Glutamatergic neuron (in vitro differentiated cells): ENCODE data around the gene RPS21. TPM values are rescaled to one million over a fixed set of nuclear protein-coding genes. Genes with fewer than 3 reads are reported as not detected.

Experiments used
- DNase-seq: peaks from one replicate; pipeline ENCODE4 v3.0.0; 2022
- H3K27ac Mint-ChIP-seq: one replicate; pipeline ENCODE4 v1.8.0; 2020; ENCODE audit warnings: mild to moderate bottlenecking, mixed read lengths, inconsistent platforms; ENCODE audit not compliant: unreplicated experiment
- H3K27me3 Mint-ChIP-seq: one replicate; pipeline ENCODE4 v1.8.0; 2020; ENCODE audit warnings: mild to moderate bottlenecking, moderate library complexity, mixed read lengths, inconsistent platforms; ENCODE audit not compliant: unreplicated experiment
- H3K36me3 Mint-ChIP-seq: one replicate; pipeline ENCODE4 v1.8.0; 2020; ENCODE audit warnings: mild to moderate bottlenecking, mixed read lengths, inconsistent platforms; ENCODE audit not compliant: unreplicated experiment
- H3K4me1 Mint-ChIP-seq: one replicate; pipeline ENCODE4 v1.8.0; 2020; ENCODE audit warnings: mild to moderate bottlenecking, low read depth, mixed read lengths, inconsistent platforms; ENCODE audit not compliant: unreplicated experiment
- H3K4me3 Mint-ChIP-seq: one replicate; pipeline ENCODE4 v1.8.0; 2020; ENCODE audit warnings: mild to moderate bottlenecking, mixed read lengths, inconsistent platforms; ENCODE audit not compliant: unreplicated experiment
- H3K9me3 Mint-ChIP-seq: one replicate; pipeline ENCODE4 v1.8.0; 2020; ENCODE audit warnings: mild to moderate bottlenecking, moderate library complexity, mixed read lengths, inconsistent platforms; ENCODE audit not compliant: unreplicated experiment
- CTCF ChIP-seq: fragments of 200-600 bp; sonication (generic); IDR thresholded peaks from one replicate; pipeline ENCODE4 v1.5.0; 2021; ENCODE audit not compliant: partially characterized antibody, unreplicated experiment
- total RNA-seq: library from RNA; stranded (reverse); fragmentation: NEBNext Ultra II Directional; extraction: Animal tissue kit (Norgen Biotek cat#: 25700); gene quantifications from one replicate; pipeline ENCODE4 v1.2.1, GENCODE V29; 2021; ENCODE audit not compliant: unreplicated experiment

The RPS21 gene
- total RNA-seq, 1 donor from 2014 or later, result 829 TPM

- no peak for TF ChIP-seq CTCF
- peaks cover 21% of the 10 kb centered on the region for H3K4me1 Mint-ChIP-seq
- H3K36me3 Mint-ChIP-seq, result no peaks in the 10 kb centered on the region
- peaks cover 7% of the 10 kb centered on the region for H3K27me3 Mint-ChIP-seq
- no peak overlapping the region for H3K27ac Mint-ChIP-seq
- no peak for DNase-seq
- H3K4me3 Mint-ChIP-seq, result no peak overlapping the region
- peaks cover 2% of the 10 kb centered on the region for H3K9me3 Mint-ChIP-seq
Observed at GRCh38 chr20:62400021-62400420, 13.1 kb downstream of the RPS21 start.

GRCh38 chr20:62400541-62400940 lies 13.6 kb downstream of the RPS21 start:
- Mint-ChIP-seq H3K36me3 (no peaks in the 10 kb centered on the region), H3K4me1 (peaks cover 24% of the 10 kb centered on the region), H3K4me3 (peak overlapping the region; percentile 8), H3K27me3 (peaks cover 9% of the 10 kb centered on the region), H3K9me3 (peaks cover 2% of the 10 kb centered on the region), H3K27ac (no peak overlapping the region)
- TF ChIP-seq CTCF, result no peak
- no peak for DNase-seq

- Mint-ChIP-seq H3K27ac (peak overlapping the region; percentile 28), H3K9me3 (no peaks in the 10 kb centered on the region), H3K27me3 (peaks cover 8% of the 10 kb centered on the region), H3K4me3 (peak overlapping the region; percentile 8), H3K36me3 (no peaks in the 10 kb centered on the region), H3K4me1 (peaks cover 24% of the 10 kb centered on the region)
- peak; percentile 33 for TF ChIP-seq CTCF
- DNase-seq, result no peak
Observed at GRCh38 chr20:62401331-62401779, 14.5 kb downstream of the RPS21 start.

GRCh38 chr20:62402456-62403150 lies 15.7 kb downstream of the RPS21 start:
- Mint-ChIP-seq H3K9me3 (no peaks in the 10 kb centered on the region), H3K27me3 (peaks cover 5% of the 10 kb centered on the region), H3K4me1 (peaks cover 24% of the 10 kb centered on the region), H3K27ac (peak overlapping the region; percentile 18), H3K4me3 (no peak overlapping the region), H3K36me3 (no peaks in the 10 kb centered on the region)
- no peak for TF ChIP-seq CTCF
- no peak for DNase-seq

GRCh38 chr20:62403331-62403730 lies 16.4 kb downstream of the RPS21 start:
- no peaks in the 10 kb centered on the region for H3K9me3 Mint-ChIP-seq
- H3K27ac Mint-ChIP-seq, result peak overlapping the region; percentile 18
- H3K27me3 Mint-ChIP-seq, result peaks cover 5% of the 10 kb centered on the region
- TF ChIP-seq CTCF, result no peak
- peak overlapping the region; percentile 18 for H3K4me3 Mint-ChIP-seq
- H3K36me3 Mint-ChIP-seq, result no peaks in the 10 kb centered on the region
- peaks cover 24% of the 10 kb centered on the region for H3K4me1 Mint-ChIP-seq
- no peak for DNase-seq
